ENCODE results near the gene RECQL5. TPM values are rescaled to one million over a fixed set of nuclear protein-coding genes. Genes with fewer than 3 reads are reported as not detected.

The RECQL5 gene
- total and polyA plus RNA-seq, 2 of the 8 experiments (the other 6 are each of a cell fraction or from before 2014, with no cell fraction given) = 15.1 to 41.1 TPM

GRCh38 chr17:75619506-75620431 is 47.2 kb downstream of the RECQL5 start:
- ChIA-PET POLR2A (ENCODE audit: partially characterized antibody) (interaction anchor here (0.6 to 2.8 kb wide), 10 partner anchors 9 to 165 kb away, joined by 3 to 8 read pairs (median 4); partner anchors contain the start of genes SMIM5 and UNK), CTCF (ENCODE audit: partially characterized antibody) (interaction anchor here (0.6 to 59.2 kb wide), 20 partner anchors 1 to 193 kb away, joined by 3 to 2200 read pairs (median 3); partner anchors contain the start of genes RECQL5, SAP30BP and SMIM5)
- H3K9me3 ChIP-seq (ENCODE audit: insufficient read depth in 2 of 2, low read depth in 1 of 2, low read length in 1 of 2) = no peaks in the 10 kb centered on the region
- H3K79me1 ChIP-seq (ENCODE audit: low read depth, low read length) = no peaks in the 10 kb centered on the region
- FAIRE-seq (peak; percentile 66), DNase-seq (ENCODE audit: low read depth in 1 of 2, low spot score in 2 of 2) (peak; percentile 70 to 96)
- H2BK15ac ChIP-seq (ENCODE audit: low read length) = no peak overlapping the region
- no peak overlapping the region for H2BK12ac ChIP-seq (ENCODE audit: low read depth, low read length)
- no peak overlapping the region for H3K4me2 ChIP-seq (ENCODE audit: insufficient read depth in 1 of 2, low read depth in 2 of 2, low read length in 2 of 2)
- no peak overlapping the region for H4K5ac ChIP-seq (ENCODE audit: insufficient read length, low read depth, low read length)
- H4K91ac ChIP-seq (replicated peaks; ENCODE audit: insufficient read length, low read length) = peak overlapping the region; percentile 47
- H3K56ac ChIP-seq (replicated peaks; ENCODE audit: insufficient read length, low read depth, low read length) = no peak overlapping the region
- H4K20me1 ChIP-seq (replicated peaks in 1 of 2; ENCODE audit: control insufficient read depth in 1 of 2, insufficient read depth in 2 of 2, low read length in 2 of 2) = peaks cover 0 to 1% of the 10 kb centered on the region in 2 experiments
- H3K79me2 ChIP-seq (ENCODE audit: control insufficient read depth in 1 of 2, insufficient read depth in 2 of 2, low read length in 2 of 2) = no peaks in the 10 kb centered on the region
- H3K4me1 ChIP-seq (replicated peaks in 1 of 4; ENCODE audit: control insufficient read depth in 3 of 4, insufficient read depth in 4 of 4, low read length in 3 of 4) = peaks cover 0 to 4% (median 1%) of the 10 kb centered on the region in 4 experiments; a peak in 4 of 7 replicates
- no peak overlapping the region for H3K9ac ChIP-seq (replicated peaks in 1 of 4; ENCODE audit: extremely low read depth in 1 of 4, low read depth in 3 of 4, low read length in 3 of 4)
- H2BK20ac ChIP-seq (ENCODE audit: low read length) = no peak overlapping the region
- H2BK5ac ChIP-seq (ENCODE audit: low read depth, low read length) = no peak overlapping the region
- no peak overlapping the region for H3K14ac ChIP-seq (ENCODE audit: insufficient read length)
- 77% methylated on average over 34 of the region's 36 CpGs; no CpG with 5 or more reads in 1 of the 2 experiments for whole genome bisulfite sequencing, 2 experiments (ENCODE audit: extremely low coverage in 1 of 2, insufficient coverage in 1 of 2, insufficient read length in 1 of 2, insufficient replicate concordance in 2 of 2, low coverage in 1 of 2, low lambda C conversion rate in 2 of 2, missing lambda C conversion rate in 1 of 2)
- no peak overlapping the region for H3K23ac ChIP-seq (ENCODE audit: insufficient read length)
- H3K4me3 ChIP-seq (ENCODE audit: extremely low read depth in 1 of 4, insufficient read depth in 2 of 4, low read depth in 3 of 4, low read length in 4 of 4) = no peak overlapping the region
- H4K8ac ChIP-seq (ENCODE audit: extremely low read depth, insufficient read depth, low read length) = peak overlapping the region; percentile 62; the same call in 1 of the 2 replicates
- H3K27ac ChIP-seq (ENCODE audit: low read depth, low read length) = no peak overlapping the region
- H3K36me3 ChIP-seq (ENCODE audit: control insufficient read depth in 2 of 4, insufficient read depth in 4 of 4, low read length in 3 of 4) = no peaks in the 10 kb centered on the region
- no peak overlapping the region for H2AFZ ChIP-seq (ENCODE audit: low read length)
- no peaks in the 10 kb centered on the region; a peak in 2 of 7 replicates for H3K27me3 ChIP-seq (replicated peaks in 1 of 4; ENCODE audit: control insufficient read depth in 3 of 4, extremely low read depth in 1 of 4, insufficient read depth in 3 of 4, low read length in 3 of 4)
- no peak overlapping the region for H2AK5ac ChIP-seq (ENCODE audit: low read depth, low read length)
- H3K23me2 ChIP-seq (ENCODE audit: low read depth, low read length) = no peaks in the 10 kb centered on the region
- no peak overlapping the region for H2BK120ac ChIP-seq (replicated peaks; ENCODE audit: low read depth, low read length)
- no peak overlapping the region for H3K4ac ChIP-seq (replicated peaks; ENCODE audit: insufficient read length, low read depth, low read length)
- H3K18ac ChIP-seq (ENCODE audit: extremely low read depth, low read length) = no peak overlapping the region
- TF ChIP-seq GABPA (IDR thresholded peaks at IDR 0.05; ENCODE audit: borderline replicate concordance, insufficient read depth, low read length) = peak; percentile 66; the same call in 1 of the 2 replicates
- no peak for TF ChIP-seq CHD2 (IDR thresholded peaks at IDR 0.05; ENCODE audit: low read length)
- no peak for TF ChIP-seq E2F6 (IDR thresholded peaks at IDR 0.05)
- no peak for TF ChIP-seq EZH2 (IDR thresholded peaks at IDR 0.05; ENCODE audit: low read depth, low read length, severe bottlenecking)
- no peak for TF ChIP-seq ATF3 (IDR thresholded peaks at IDR 0.05; ENCODE audit: insufficient read depth, low read depth, low read length)
- 0 out of 4 replicates have a peak, but pooled peaks of 1 of the 2 experiments have one; percentile 22 for TF ChIP-seq SIN3A (conservative IDR thresholded peaks at IDR 0.05 in 1 of 2, IDR thresholded peaks at IDR 0.05 in 1 of 2; ENCODE audit: low read depth in 1 of 2, low read length in 2 of 2)
- peak; percentile 53 to 61 for TF ChIP-seq RAD21 (IDR thresholded peaks at IDR 0.05 in 1 of 2, conservative IDR thresholded peaks at IDR 0.05 in 1 of 2; ENCODE audit: low read depth in 2 of 2, low read length in 2 of 2)
- no peak for TF ChIP-seq GTF2F1 (IDR thresholded peaks at IDR 0.05; ENCODE audit: borderline replicate concordance, low read depth, low read length)

Data from H1 (cell line).